Pulmonary artery endothelial cell (primary cell): ENCODE measurements around the gene TEDC1. TPM values are rescaled to one million over a fixed set of nuclear protein-coding genes. Genes with fewer than 3 reads are reported as not detected.
"Not testable (repeated sequence)": the region's sequence is repeated elsewhere in the genome, so short reads cannot be mapped to it uniquely, and the experiment has no call there.

ENCODE experiments used
- DNase-seq: peaks from one replicate; pipeline ENCODE4 v3.0.0-alpha.2; 2011; ENCODE audit warnings: low read depth, low spot score
- total RNA-seq: library from RNA; depleted of rRNA; stranded (reverse); fragments of >200 nt; gene quantifications from 2 replicates; pipeline ENCODE4 v1.2.3, GENCODE V29; 2014

TEDC1 gene
- total RNA-seq, 1 donor from 2014 or later, result 14.2 TPM

DNA sequence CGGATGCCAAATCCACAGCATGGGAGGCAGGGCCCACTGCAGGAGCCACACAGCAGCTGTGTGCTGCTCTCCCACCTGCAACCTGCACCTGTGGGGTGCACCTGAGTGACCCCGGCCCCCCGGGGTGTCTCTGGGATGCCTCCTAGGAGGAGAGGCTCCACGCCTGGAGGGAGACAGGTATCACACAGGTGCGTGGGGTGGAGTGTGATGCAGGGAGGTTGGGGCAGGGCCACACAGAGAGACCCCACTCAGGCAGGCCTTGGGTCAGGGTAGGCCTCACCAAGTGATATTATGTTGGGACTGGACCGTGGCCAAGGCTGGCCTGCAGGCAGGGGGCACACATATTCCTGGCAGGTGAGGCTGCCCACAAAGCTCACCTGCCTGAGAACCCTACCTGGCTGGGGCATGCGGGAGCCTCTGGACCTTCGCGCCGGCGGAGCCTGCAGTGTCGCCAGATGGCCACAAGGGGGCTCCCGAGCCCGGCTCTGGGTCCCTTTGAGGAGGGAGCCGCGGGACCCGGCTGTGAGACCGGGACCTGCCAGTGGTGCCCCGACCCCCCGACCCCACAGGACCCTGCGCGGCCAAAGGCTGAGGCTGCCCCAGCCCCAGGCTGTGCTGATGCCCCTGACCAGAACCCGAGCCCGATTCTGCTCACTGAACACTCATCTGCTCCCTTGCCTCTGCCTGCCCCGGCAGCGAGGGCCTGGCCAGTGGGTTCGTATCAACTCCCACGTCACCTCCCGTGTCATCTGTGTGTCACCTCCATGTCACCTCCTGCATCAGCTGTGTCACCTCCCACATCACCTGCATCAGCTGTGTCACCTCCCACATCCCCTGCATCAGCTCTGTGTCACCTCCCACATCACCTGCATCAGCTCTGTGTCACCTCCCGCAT is 46.8 kb downstream of the TEDC1 start:
- no peak for DNase-seq

GRCh38 chr14:105538481-105539049 is 47.5 kb downstream of the TEDC1 start:
- DNase-seq, result no peak

DNA sequence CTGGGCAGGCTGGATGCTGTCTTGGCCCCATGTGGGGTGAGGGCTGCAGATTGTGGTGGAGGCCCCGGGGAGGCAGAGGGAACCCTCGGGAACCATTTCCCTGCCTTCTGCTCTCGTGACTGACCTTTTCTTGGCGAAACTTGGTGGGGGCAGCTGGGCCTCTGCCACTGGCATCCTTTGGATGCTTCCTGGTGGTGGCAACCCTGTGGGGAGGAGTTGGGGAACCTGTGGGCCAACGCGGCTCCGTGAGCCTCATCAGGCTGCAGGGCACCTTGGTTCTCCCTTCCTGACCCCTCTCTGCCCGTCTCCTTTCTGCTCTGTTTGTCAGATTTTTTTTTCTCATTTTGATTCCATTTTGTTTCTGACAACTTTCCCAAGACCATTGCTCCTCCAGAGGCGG is 49.8 kb downstream of the TEDC1 start:
- DNase-seq, result no peak

- no peak for DNase-seq
These were observed 50.3 kb downstream of the TEDC1 start for GRCh38 chr14:105541218-105541875.

DNA sequence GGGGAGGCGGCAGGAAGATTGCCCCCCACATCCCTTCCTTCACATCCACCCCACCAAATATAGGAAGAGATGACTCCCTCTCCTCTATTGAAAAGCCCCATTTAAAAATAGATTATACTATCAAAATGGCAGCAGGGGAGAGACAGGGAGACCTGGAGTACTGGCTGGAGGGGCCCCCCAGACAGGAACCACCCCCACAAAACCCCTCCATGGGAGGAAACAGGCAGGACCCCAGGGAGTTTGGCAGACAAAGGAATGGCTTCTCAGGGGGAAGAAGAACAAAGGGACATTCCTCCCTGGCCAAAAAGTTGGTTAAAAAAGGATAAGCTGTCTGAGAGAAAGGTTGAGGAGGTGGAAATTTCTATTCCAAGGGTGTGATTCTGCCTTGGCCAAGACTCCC is 54.6 kb downstream of the TEDC1 start:
- DNase-seq, result not testable (repeated sequence)

DNA sequence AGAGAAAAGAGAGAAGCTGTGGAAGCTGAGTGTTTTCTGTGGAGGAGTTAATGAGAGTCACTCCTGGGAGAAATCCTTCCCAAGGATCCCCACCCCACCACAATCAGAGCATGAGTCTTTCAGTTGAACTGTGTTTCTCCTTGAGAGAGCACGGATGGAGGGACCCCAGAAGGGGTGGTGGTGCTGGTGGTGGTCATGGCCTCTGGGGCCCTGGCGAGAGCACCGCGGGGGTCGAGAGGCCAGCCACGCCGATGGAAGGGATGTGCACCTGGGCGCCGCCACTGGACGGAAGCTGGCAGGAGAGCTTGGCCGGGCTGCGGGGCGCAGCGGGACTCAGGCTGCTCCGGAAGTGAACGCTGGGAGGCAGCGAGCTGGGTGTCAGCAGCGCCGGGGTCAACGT is 55.4 kb downstream of the TEDC1 start:
- DNase-seq, result not testable (repeated sequence)

GRCh38 chr14:105547072-105547471 is 56.0 kb downstream of the TEDC1 start:
- DNase-seq, result not testable (repeated sequence)

- DNase-seq, result no peak
These were observed 56.7 kb downstream of the TEDC1 start for GRCh38 chr14:105547741-105548169.

Other genes starting within 250 kb of the TEDC1 start
- gene BTBD6, start 242.7 kb upstream of the TEDC1 start, total RNA-seq, result 53.8 and 90.8 TPM in 2 replicates
- 33.1 and 36.7 TPM in 2 replicates for gene BRF1, start 190.2 kb upstream of the TEDC1 start, total RNA-seq
- 45.8 and 52.6 TPM in 2 replicates for gene PACS2, start 176.5 kb upstream of the TEDC1 start, total RNA-seq
- gene TEX22, start 92.7 kb upstream of the TEDC1 start, total RNA-seq, result 0.13 and 0.14 TPM in 2 replicates
- gene MTA1, start 71.4 kb upstream of the TEDC1 start, total RNA-seq, result 44.1 and 44.2 TPM in 2 replicates
- gene CRIP2, start 16.4 kb upstream of the TEDC1 start, total RNA-seq, result 166 and 183 TPM in 2 replicates
- gene CRIP1, start 4.4 kb upstream of the TEDC1 start, total RNA-seq, result 0.46 and 1.4 TPM in 2 replicates
- gene TMEM121, start 35.3 kb downstream of the TEDC1 start, total RNA-seq, result 8.4 and 15.6 TPM in 2 replicates